MM.1S (cell line): ENCODE measurements around the gene WBP1L.
"Not testable (repeated sequence)": the region's sequence is repeated elsewhere in the genome, so short reads cannot be mapped to it uniquely, and the experiment has no call there.

ENCODE experiments used
- DNase-seq: peaks from one replicate; pipeline ENCODE4 v3.0.0-alpha.2; 2015
- H2AFZ ChIP-seq: fragments of 300-600 bp; sonication (generic); 2 replicates; pipeline ENCODE4 v1.6.0; 2016; ENCODE audit warnings: antibody characterized with exemption, low read length
- H3F3A ChIP-seq: fragments of 300-600 bp; sonication (generic); 2 replicates; pipeline ENCODE4 v1.6.1; 2016; ENCODE audit warnings: mild to moderate bottlenecking, antibody characterized with exemption, low read length, moderate library complexity, mixed read lengths; ENCODE audit not compliant: insufficient read depth
- H3K27ac ChIP-seq: fragments of 300-600 bp; sonication (generic); 2 replicates; pipeline ENCODE4 v1.5.1; 2016; ENCODE audit warnings: mild to moderate bottlenecking, low read length
- H3K27me3 ChIP-seq: fragments of 300-600 bp; sonication (generic); replicated peaks from 2 replicates; pipeline ENCODE4 v1.6.0; 2016; ENCODE audit warnings: low read length; ENCODE audit not compliant: insufficient read depth
- H3K36me3 ChIP-seq: fragments of 300-600 bp; sonication (generic); replicated peaks from 2 replicates; pipeline ENCODE4 v1.6.1; 2016; ENCODE audit warnings: mild to moderate bottlenecking, low read length, mixed read lengths; ENCODE audit not compliant: insufficient read depth
- H3K4me1 ChIP-seq: fragments of 300-600 bp; sonication (generic); 2 replicates; pipeline ENCODE4 v1.6.1; 2016; ENCODE audit warnings: low read length, mixed read lengths
- H3K4me2 ChIP-seq: fragments of 300-600 bp; sonication (generic); 2 replicates; pipeline ENCODE4 v1.6.0; 2016; ENCODE audit warnings: low read depth, low read length
- H3K4me3 ChIP-seq: fragments of 300-600 bp; sonication (generic); 2 replicates; pipeline ENCODE4 v1.5.1; 2016; ENCODE audit warnings: low read length, mixed read lengths
- H3K79me2 ChIP-seq: fragments of 300-600 bp; sonication (generic); 2 replicates; pipeline ENCODE4 v1.6.1; 2016; ENCODE audit warnings: mixed run types, low read length, mixed read lengths
- H3K9ac ChIP-seq: fragments of 300-600 bp; sonication (generic); 2 replicates; pipeline ENCODE4 v1.6.1; 2016; ENCODE audit warnings: low read length, mixed read lengths
- H3K9me2 ChIP-seq: fragments of 300-600 bp; sonication (generic); replicated peaks from 2 replicates; pipeline ENCODE4 v1.6.1; 2016; ENCODE audit warnings: mild to moderate bottlenecking, low read length, mixed read lengths; ENCODE audit not compliant: insufficient read depth
- H3K9me3 ChIP-seq: fragments of 300-600 bp; sonication (generic); replicated peaks from 2 replicates; pipeline ENCODE4 v1.6.1; 2016; ENCODE audit warnings: mild to moderate bottlenecking, low read length, mixed read lengths; ENCODE audit not compliant: insufficient read depth
- H4K20me1 ChIP-seq: fragments of 300-600 bp; sonication (generic); 2 replicates; pipeline ENCODE4 v1.6.1; 2016; ENCODE audit warnings: mild to moderate bottlenecking, low read length, moderate library complexity, mixed read lengths; ENCODE audit not compliant: insufficient read depth
- CTCF ChIP-seq: fragments of 300-600 bp; sonication (generic); IDR thresholded peaks from 2 replicates; pipeline ENCODE4 v1.5.1; 2016; ENCODE audit warnings: antibody characterized with exemption, low read length, mixed read lengths
- EZH2 ChIP-seq: fragments of 300-600 bp; sonication (generic); optimal IDR thresholded peaks from 2 replicates; pipeline ENCODE3; 2017; ENCODE audit warnings: low read depth, mild to moderate bottlenecking, antibody characterized with exemption, low read length, mixed read lengths
- EZH2phosphoT487 ChIP-seq: fragments of 300-600 bp; sonication (generic); IDR thresholded peaks from 2 replicates; pipeline ENCODE4 v1.6.1; 2018; ENCODE audit warnings: antibody characterized with exemption, low read length

Gene WBP1L

DNA sequence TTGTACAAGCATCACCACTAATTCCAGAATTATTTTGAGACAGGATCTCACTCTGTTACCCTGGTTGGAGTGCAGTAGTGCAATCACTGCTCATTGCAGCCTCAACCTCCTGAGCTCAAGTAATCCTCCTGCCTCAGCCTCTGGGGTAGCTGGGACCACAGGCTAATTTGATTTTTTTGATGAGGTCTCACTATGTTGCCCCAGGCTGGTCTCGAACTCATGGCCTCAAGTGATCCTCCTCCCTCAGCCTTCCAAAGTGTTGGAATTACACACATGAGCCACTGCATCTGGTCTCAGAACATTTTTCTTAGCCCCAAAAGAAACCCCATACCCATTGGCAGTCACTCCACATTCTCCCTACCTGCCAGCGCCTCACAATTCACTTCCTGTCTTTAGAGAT is 3.5 kb upstream of the WBP1L start:
- Histone ChIP-seq H3K27me3 (no peaks in the 10 kb centered on the region), H3K79me2 (peaks cover 15% of the 10 kb centered on the region), H3K9ac (no peak overlapping the region), H3K4me3 (no peak overlapping the region), H3K36me3 (0 out of 2 replicates have a peak, but pooled peaks cover 4% of the 10 kb centered on the region), H3K4me2 (no peak overlapping the region), H3K9me2 (no peaks in the 10 kb centered on the region), H3F3A (no peaks in the 10 kb centered on the region), H3K9me3 (no peaks in the 10 kb centered on the region), H4K20me1 (no peaks in the 10 kb centered on the region), H3K4me1 (peaks cover 6% of the 10 kb centered on the region; the same call in 1 of the 2 replicates), H2AFZ (no peak overlapping the region), H3K27ac (no peak overlapping the region)
- no peak for DNase-seq
- no peak for TF ChIP-seq EZH2phosphoT487
- no peak for TF ChIP-seq EZH2

DNA sequence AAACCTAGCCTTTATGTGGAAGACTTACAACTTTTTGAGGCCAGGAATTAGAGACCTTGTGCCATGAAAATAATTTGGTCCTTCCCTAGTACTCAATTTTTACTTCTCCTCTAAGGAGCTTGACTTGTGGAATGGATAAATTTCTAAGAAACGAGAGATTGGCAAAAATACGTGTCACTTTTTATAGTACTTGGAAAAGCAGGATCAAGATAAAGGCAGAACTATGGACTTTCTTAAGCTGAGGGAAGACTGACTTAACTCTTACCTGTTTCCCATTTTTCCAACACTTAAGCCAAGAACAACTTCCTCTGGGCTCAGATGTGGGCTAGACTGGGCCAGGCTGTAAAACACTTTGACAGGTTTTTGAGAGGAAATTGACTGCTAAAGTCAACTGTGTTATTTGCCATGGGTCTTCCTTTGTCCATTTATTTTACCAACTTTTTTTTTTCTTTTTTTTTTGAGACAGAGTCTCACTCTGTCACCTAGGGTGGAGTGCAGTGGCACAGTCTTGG is 2.0 kb upstream of the WBP1L start:
- no peaks in the 10 kb centered on the region for H3K9me3 ChIP-seq
- peaks cover 31% of the 10 kb centered on the region for H3K79me2 ChIP-seq
- peaks cover 8% of the 10 kb centered on the region; the same call in 1 of the 2 replicates for H3K4me1 ChIP-seq
- no peak overlapping the region for H3K27ac ChIP-seq
- TF ChIP-seq EZH2 (no peak), EZH2phosphoT487 (no peak), CTCF (no peak)
- no peaks in the 10 kb centered on the region for H3K9me2 ChIP-seq
- H3K4me3 ChIP-seq, result no peak overlapping the region
- H3K4me2 ChIP-seq, result no peak overlapping the region
- H3F3A ChIP-seq, result no peaks in the 10 kb centered on the region
- H3K27me3 ChIP-seq, result no peaks in the 10 kb centered on the region
- H2AFZ ChIP-seq, result no peak overlapping the region
- H4K20me1 ChIP-seq, result no peaks in the 10 kb centered on the region
- H3K36me3 ChIP-seq, result 0 out of 2 replicates have a peak, but pooled peaks cover 4% of the 10 kb centered on the region
- no peak for DNase-seq
- H3K9ac ChIP-seq, result no peak overlapping the region

- not testable (repeated sequence) for H4K20me1 ChIP-seq, H3K9ac ChIP-seq, H3K36me3 ChIP-seq, H3K4me1 ChIP-seq, H2AFZ ChIP-seq, H3K4me3 ChIP-seq, H3K27me3 ChIP-seq, H3K9me3 ChIP-seq, DNase-seq, H3F3A ChIP-seq, H3K9me2 ChIP-seq, H3K4me2 ChIP-seq, H3K27ac ChIP-seq
- H3K79me2 ChIP-seq, result peaks cover 35% of the 10 kb centered on the region
Measured at GRCh38 chr10:102742313-102742712, 1.4 kb upstream of the WBP1L start.

- Histone ChIP-seq H4K20me1 (no peaks in the 10 kb centered on the region), H3K9ac (no peak overlapping the region), H3K27ac (no peak overlapping the region), H3K36me3 (no peaks in the 10 kb centered on the region), H3K79me2 (peaks cover 40% of the 10 kb centered on the region), H3K4me3 (peak overlapping the region; percentile 17; the same call in 1 of the 2 replicates), H2AFZ (peak overlapping the region; percentile 41; the same call in 1 of the 2 replicates), H3K4me1 (peaks cover 8% of the 10 kb centered on the region; the same call in 1 of the 2 replicates), H3K9me2 (no peaks in the 10 kb centered on the region), H3F3A (no peaks in the 10 kb centered on the region), H3K9me3 (no peaks in the 10 kb centered on the region), H3K27me3 (no peaks in the 10 kb centered on the region), H3K4me2 (peak overlapping the region; percentile 52)
- DNase-seq, result no peak
- TF ChIP-seq CTCF (no peak), EZH2phosphoT487 (no peak), EZH2 (no peak)
Measured at GRCh38 chr10:102743078-102743587, 615 bp upstream of the WBP1L start.
